PC-9 (cell line): ENCODE results near the gene KRT78. TPM values are rescaled to one million over a fixed set of nuclear protein-coding genes. Genes with fewer than 3 reads are reported as not detected.

Source experiments
- BruUV-seq: library from RNA; stranded (reverse); fragments of 400-500 nt; replicated peaks from 2 replicates; lab custom pipeline; 2021; lab: Mats Ljungman, UMichigan
- CTCF ChIA-PET: fragments of 300-600 bp; sonication (Branson Sonifier 250); formaldehyde crosslinking; loops from one replicate; lab custom pipeline; 2022; ENCODE audit warnings: antibody characterized with exemption; lab: Charles Lee
- POLR2A ChIA-PET: fragments of 300-600 bp; sonication (Branson Sonifier 250); formaldehyde crosslinking; loops from one replicate; lab custom pipeline; 2022; ENCODE audit warnings: antibody characterized with exemption; ENCODE audit not compliant: unreplicated experiment; lab: Charles Lee
- DNase-seq, 2 experiments: peaks; one replicate each; pipeline versions ENCODE4 v3.0.0 to v3.0.0-alpha.2; 2015 to 2022; ENCODE audit warnings: mixed read lengths in 1 of 2
- H2AFZ ChIP-seq: fragments of 200-600 bp; sonication (generic); 2 replicates; pipeline ENCODE4 v1.8.1; 2017; ENCODE audit warnings: antibody characterized with exemption
- H3F3A ChIP-seq: fragments of 200-600 bp; sonication (generic); 2 replicates; pipeline ENCODE4 v1.8.1; 2017; ENCODE audit warnings: antibody characterized with exemption, mild to moderate bottlenecking, low read depth; ENCODE audit not compliant: insufficient read depth
- H3K27ac ChIP-seq: fragments of 200-600 bp; sonication (generic); 2 replicates; pipeline ENCODE4 v1.6.1; 2016; ENCODE audit warnings: mixed run types
- H3K27me3 ChIP-seq: fragments of 200-600 bp; sonication (generic); 2 replicates; pipeline ENCODE4 v1.6.1; 2016; ENCODE audit warnings: low read depth, mixed run types; ENCODE audit not compliant: insufficient read depth
- H3K36me3 ChIP-seq: fragments of 200-600 bp; sonication (generic); 2 replicates; pipeline ENCODE4 v1.6.1; 2016; ENCODE audit warnings: low read depth, mixed run types
- H3K4me1 ChIP-seq: fragments of 200-600 bp; sonication (generic); replicated peaks from 2 replicates; pipeline ENCODE4 v1.6.1; 2016; ENCODE audit warnings: mixed run types; ENCODE audit not compliant: insufficient read depth
- H3K4me2 ChIP-seq: fragments of 200-600 bp; sonication (generic); 2 replicates; pipeline ENCODE4 v1.6.1; 2017; ENCODE audit warnings: mixed run types
- H3K4me3 ChIP-seq: fragments of 200-600 bp; sonication (generic); 2 replicates; pipeline ENCODE4 v1.6.1; 2016; ENCODE audit warnings: mixed run types
- H3K79me2 ChIP-seq: fragments of 200-600 bp; sonication (generic); 2 replicates; pipeline ENCODE4 v1.6.1; 2017; ENCODE audit warnings: low read depth, mixed run types
- H3K9me2 ChIP-seq: fragments of 200-600 bp; sonication (generic); 2 replicates; pipeline ENCODE4 v1.8.1; 2017; ENCODE audit warnings: mild to moderate bottlenecking; ENCODE audit not compliant: insufficient read depth
- H3K9me3 ChIP-seq: fragments of 200-600 bp; sonication (generic); 2 replicates; pipeline ENCODE4 v1.8.1; 2016; ENCODE audit warnings: low read depth; ENCODE audit not compliant: insufficient read depth
- H4K20me1 ChIP-seq: fragments of 200-600 bp; sonication (generic); 2 replicates; pipeline ENCODE4 v1.8.1; 2017; ENCODE audit not compliant: insufficient read depth
- CTCF ChIP-seq: fragments of 200-600 bp; sonication (generic); conservative IDR thresholded peaks from 2 replicates; pipeline ENCODE4 v1.6.1; 2017; ENCODE audit warnings: mixed run types, antibody characterized with exemption, mild to moderate bottlenecking, moderate library complexity
- EZH2 ChIP-seq: fragments of 200-600 bp; sonication (generic); IDR thresholded peaks from 2 replicates; pipeline ENCODE4 v1.8.0; 2017; ENCODE audit warnings: antibody characterized with exemption, low read depth
- intact Hi-C: fragments of 100-400 bp; cut with micrococcal nuclease; formaldehyde crosslinking; loops from one replicate; pipeline ENCODE4 v1.10.0; 2022; ENCODE audit not compliant: unreplicated experiment
- total RNA-seq: library from RNA; stranded (reverse); gene quantifications from 2 replicates; pipeline ENCODE4 v1.2.3, GENCODE V29; 2021

KRT78 gene
- total RNA-seq, 1 experiment from 2014 or later = 1.5 TPM

- CTCF ChIA-PET = no interaction called here
- Histone ChIP-seq H3K27ac (no peak overlapping the region), H3K9me3 (no peaks in the 10 kb centered on the region), H3K36me3 (no peaks in the 10 kb centered on the region), H2AFZ (no peak overlapping the region), H3K4me1 (peaks cover 8% of the 10 kb centered on the region), H3K79me2 (no peaks in the 10 kb centered on the region), H3K4me2 (no peak overlapping the region), H3K4me3 (no peak overlapping the region), H3K9me2 (no peaks in the 10 kb centered on the region), H3F3A (peaks cover 4% of the 10 kb centered on the region; the same call in 1 of the 2 replicates), H3K27me3 (no peaks in the 10 kb centered on the region; the same call in 1 of the 2 replicates), H4K20me1 (no peaks in the 10 kb centered on the region)
- intact Hi-C loops = no loop called here
- POLR2A ChIA-PET = no interaction called here
- DNase-seq = no peak
- BruUV-seq = no TSS peak
- TF ChIP-seq EZH2 (no peak), CTCF (no peak)
These were observed 32.9 kb downstream of the KRT78 start for GRCh38 chr12:52815676-52816588.

GRCh38 chr12:52815161-52815560 is 33.6 kb downstream of the KRT78 start:
- H3K4me3 ChIP-seq = no peak overlapping the region
- peaks cover 8% of the 10 kb centered on the region for H3K4me1 ChIP-seq
- no peaks in the 10 kb centered on the region for H3K36me3 ChIP-seq
- no peaks in the 10 kb centered on the region for H4K20me1 ChIP-seq
- H3K27ac ChIP-seq = no peak overlapping the region
- no peaks in the 10 kb centered on the region; the same call in 1 of the 2 replicates for H3K27me3 ChIP-seq
- no peaks in the 10 kb centered on the region for H3F3A ChIP-seq
- ChIA-PET CTCF (no interaction called here), POLR2A (no interaction called here)
- no peak overlapping the region for H2AFZ ChIP-seq
- DNase-seq = no peak
- no peaks in the 10 kb centered on the region for H3K9me3 ChIP-seq
- intact Hi-C loops = no loop called here
- H3K79me2 ChIP-seq = no peaks in the 10 kb centered on the region
- no peak for TF ChIP-seq EZH2
- no peak for TF ChIP-seq CTCF
- BruUV-seq = no TSS peak
- no peaks in the 10 kb centered on the region for H3K9me2 ChIP-seq
- H3K4me2 ChIP-seq = no peak overlapping the region

- H3K79me2 ChIP-seq = no peaks in the 10 kb centered on the region
- no peak overlapping the region for H3K4me3 ChIP-seq
- no peak overlapping the region for H3K4me2 ChIP-seq
- DNase-seq = no peak
- H3K9me3 ChIP-seq = no peaks in the 10 kb centered on the region
- intact Hi-C loops = no loop called here
- BruUV-seq = no TSS peak
- ChIA-PET CTCF (no interaction called here), POLR2A (no interaction called here)
- H3F3A ChIP-seq = no peaks in the 10 kb centered on the region
- H4K20me1 ChIP-seq = no peaks in the 10 kb centered on the region
- H3K9me2 ChIP-seq = no peaks in the 10 kb centered on the region
- no peak overlapping the region for H3K27ac ChIP-seq
- no peak for TF ChIP-seq CTCF
- no peak for TF ChIP-seq EZH2
- H3K27me3 ChIP-seq = no peaks in the 10 kb centered on the region; the same call in 1 of the 2 replicates
- no peak overlapping the region for H2AFZ ChIP-seq
- H3K36me3 ChIP-seq = no peaks in the 10 kb centered on the region
- peaks cover 8% of the 10 kb centered on the region for H3K4me1 ChIP-seq
These were observed 34.1 kb downstream of the KRT78 start for GRCh38 chr12:52814710-52815155.
